Mesenchymal stem cell (in vitro differentiated cells and primary cell): ENCODE measurements around the gene VAV2.

Experiments
- DNase-seq: peaks from one replicate; pipeline ENCODE4 v3.0.0-alpha.2; 2013
- H2AFZ ChIP-seq: one replicate; pipeline ENCODE4 v1.6.1; 2013; ENCODE audit warnings: low read depth, mild to moderate bottlenecking, control low read depth, inconsistent platforms, low read length, moderate library complexity
- H2AK5ac ChIP-seq: 2 replicates; pipeline ENCODE4 v1.6.1; 2013; ENCODE audit warnings: low read length, moderate library complexity, mild to moderate bottlenecking, inconsistent platforms; ENCODE audit not compliant: severe bottlenecking
- H2BK120ac ChIP-seq: one replicate; pipeline ENCODE4 v1.6.1; 2013; ENCODE audit warnings: low read depth, mild to moderate bottlenecking, inconsistent platforms, low read length, moderate library complexity
- H2BK12ac ChIP-seq, 2 experiments: one replicate each; pipeline ENCODE4 v1.6.1; 2013; ENCODE audit warnings: inconsistent platforms in 2 of 2, low read length in 2 of 2, mild to moderate bottlenecking in 2 of 2, moderate library complexity in 2 of 2, control low read depth in 1 of 2
- H2BK15ac ChIP-seq: one replicate; pipeline ENCODE4 v1.6.1; 2013; ENCODE audit warnings: mild to moderate bottlenecking, low read depth, inconsistent platforms; ENCODE audit not compliant: poor library complexity, severe bottlenecking
- H2BK5ac ChIP-seq: 2 replicates; pipeline ENCODE4 v1.6.1; 2013; ENCODE audit warnings: low read depth, mild to moderate bottlenecking, low read length, control low read depth, inconsistent platforms; ENCODE audit not compliant: poor library complexity, severe bottlenecking
- H3K14ac ChIP-seq, 2 experiments: one replicate each; pipeline ENCODE4 v1.6.1; 2013; ENCODE audit warnings: inconsistent platforms in 2 of 2, low read length in 2 of 2, control low read depth in 1 of 2, mild to moderate bottlenecking in 1 of 2, moderate library complexity in 1 of 2
- H3K18ac ChIP-seq, 2 experiments: one replicate each; pipeline ENCODE4 v1.6.1; 2013; ENCODE audit warnings: inconsistent platforms in 2 of 2, low read length in 2 of 2, control low read depth in 1 of 2, low read depth in 1 of 2, mild to moderate bottlenecking in 1 of 2
- H3K23ac ChIP-seq, 2 experiments: one replicate each; pipeline ENCODE4 v1.6.1; 2013; ENCODE audit warnings: inconsistent platforms in 2 of 2, low read length in 2 of 2, mild to moderate bottlenecking in 2 of 2, moderate library complexity in 2 of 2, control low read depth in 1 of 2
- H3K27ac ChIP-seq: 2 replicates; pipeline ENCODE4 v1.5.1; 2013; ENCODE audit warnings: mild to moderate bottlenecking, moderate library complexity, low read length, control low read depth, inconsistent platforms; ENCODE audit not compliant: poor library complexity, severe bottlenecking
- H3K27me3 ChIP-seq, 2 experiments: 2 replicates each; pipeline versions ENCODE4 v1.6.1 to v1.7.0; 2013; ENCODE audit warnings: low read length in 2 of 2, mild to moderate bottlenecking in 2 of 2, moderate library complexity in 2 of 2, control low read depth in 1 of 2, inconsistent platforms in 1 of 2; ENCODE audit not compliant: control insufficient read depth in 1 of 2, insufficient read depth in 1 of 2
- H3K36me3 ChIP-seq, 2 experiments: 2 replicates each; pipeline versions ENCODE4 v1.6.1 to v1.7.0; 2013; ENCODE audit warnings: low read length in 2 of 2, control low read depth in 1 of 2, inconsistent platforms in 1 of 2, low read depth in 1 of 2, mild to moderate bottlenecking in 1 of 2; ENCODE audit not compliant: insufficient read depth in 2 of 2, control insufficient read depth in 1 of 2
- H3K4ac ChIP-seq, 2 experiments: one replicate each; pipeline ENCODE4 v1.6.1; 2013; ENCODE audit warnings: inconsistent platforms in 2 of 2, low read length in 2 of 2, mild to moderate bottlenecking in 2 of 2, moderate library complexity in 2 of 2, control low read depth in 1 of 2, low read depth in 1 of 2
- H3K4me1 ChIP-seq: 2 replicates; pipeline ENCODE4 v1.6.1; 2013; ENCODE audit warnings: low read depth, low read length, control low read depth; ENCODE audit not compliant: control insufficient read depth, insufficient read depth
- H3K4me2 ChIP-seq: 2 replicates; pipeline ENCODE4 v1.6.1; 2013; ENCODE audit warnings: low read length, mild to moderate bottlenecking, inconsistent platforms; ENCODE audit not compliant: poor library complexity, severe bottlenecking
- H3K4me3 ChIP-seq, 2 experiments: 2 replicates each; pipeline versions ENCODE4 v1.5.1 to v1.7.0; 2013; ENCODE audit warnings: low read length in 2 of 2, mild to moderate bottlenecking in 2 of 2, control low read depth in 1 of 2, low read depth in 1 of 2; ENCODE audit not compliant: insufficient read depth in 1 of 2
- H3K79me1 ChIP-seq: replicated peaks from 2 replicates; pipeline ENCODE4 v1.6.1; 2013; ENCODE audit warnings: mild to moderate bottlenecking, control low read depth, low read length, inconsistent platforms; ENCODE audit not compliant: poor library complexity, severe bottlenecking
- H3K9ac ChIP-seq: 2 replicates; pipeline ENCODE4 v1.7.0; 2013; ENCODE audit warnings: mild to moderate bottlenecking, low read length, moderate library complexity
- H3K9me3 ChIP-seq: 2 replicates; pipeline ENCODE4 v1.7.0; 2013; ENCODE audit warnings: mild to moderate bottlenecking, low read length; ENCODE audit not compliant: control insufficient read depth
- H4K8ac ChIP-seq: one replicate; pipeline ENCODE4 v1.6.1; 2013; ENCODE audit warnings: inconsistent platforms, mild to moderate bottlenecking, low read length, moderate library complexity
- H4K91ac ChIP-seq: one replicate; pipeline ENCODE4 v1.6.1; 2013; ENCODE audit warnings: mild to moderate bottlenecking, low read length, inconsistent platforms
- WGBS: methylation state at CpG from one replicate; pipeline ENCODE4 v1.1.7; 2013; ENCODE audit warnings: mixed read lengths; 5-methylcytosine and 5-hydroxymethylcytosine counted together

VAV2 gene

DNA sequence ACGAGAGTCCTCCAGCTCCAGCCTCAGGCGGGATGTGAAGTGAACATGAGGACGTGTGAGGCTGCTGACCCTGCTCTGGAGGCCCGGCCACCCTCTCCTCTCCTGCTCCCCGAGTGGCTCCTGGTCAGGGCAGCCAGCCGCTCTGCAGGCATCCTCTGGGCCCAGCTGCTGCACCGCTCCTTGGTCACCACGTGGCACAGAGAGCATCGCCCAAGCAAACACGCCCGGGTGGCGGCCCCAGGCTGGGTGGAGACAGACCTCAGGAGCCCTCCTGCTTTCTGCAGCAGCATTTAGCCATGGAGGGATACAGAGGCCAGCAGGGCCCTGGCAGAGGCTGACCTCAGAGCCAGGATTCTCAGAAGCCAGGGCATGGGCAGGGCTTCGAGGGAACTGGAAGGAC lies 184.3 kb downstream of the VAV2 start:
- Histone ChIP-seq H3K27me3 (no peaks in the 10 kb centered on the region), H2BK12ac (no peak overlapping the region), H3K18ac (no peak overlapping the region), H3K23ac (no peak overlapping the region), H2BK120ac (no peak overlapping the region), H2AK5ac (no peak overlapping the region), H2BK5ac (no peak overlapping the region), H2BK15ac (no peak overlapping the region), H3K4me1 (peaks cover 18% of the 10 kb centered on the region), H4K91ac (no peak overlapping the region), H3K14ac (no peak overlapping the region), H3K27ac (no peak overlapping the region), H3K4me2 (no peak overlapping the region), H3K4me3 (peak overlapping the region in 1 of 2 experiments; percentile 21), H3K9ac (no peak overlapping the region), H3K79me1 (peaks cover 76% of the 10 kb centered on the region), H4K8ac (no peak overlapping the region), H3K9me3 (no peaks in the 10 kb centered on the region), H3K4ac (no peak overlapping the region), H2AFZ (no peak overlapping the region), H3K36me3 (peaks cover 25 to 100% of the 10 kb centered on the region in 2 experiments)
- 98% methylated on average over 13 of the region's 13 CpGs for WGBS
- DNase-seq, result no peak

DNA sequence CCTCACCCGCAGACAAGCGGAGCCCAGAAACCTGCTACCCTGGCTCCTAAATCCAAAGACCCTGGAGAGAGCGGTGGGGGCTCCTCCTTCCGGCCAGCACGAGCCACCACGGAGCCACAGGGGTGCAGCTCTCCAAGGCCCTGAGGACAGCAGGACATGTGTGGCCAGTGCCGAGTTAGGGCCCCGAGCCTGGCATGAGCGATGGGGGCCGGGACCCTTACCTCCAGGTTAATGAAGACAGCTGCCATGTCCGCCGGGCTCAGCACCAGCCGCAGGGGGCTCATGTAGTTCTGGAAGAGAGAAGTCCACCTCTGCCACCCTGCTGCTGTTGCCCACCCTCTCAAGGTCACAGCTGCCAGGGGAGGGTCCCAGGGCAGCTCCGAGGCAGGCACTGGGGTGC lies 185.1 kb downstream of the VAV2 start:
- H3K27me3 ChIP-seq, result no peaks in the 10 kb centered on the region
- no peak overlapping the region for H3K4me2 ChIP-seq
- H2BK5ac ChIP-seq, result no peak overlapping the region
- no peak overlapping the region for H3K4me3 ChIP-seq
- no peak overlapping the region for H3K4ac ChIP-seq
- H2AFZ ChIP-seq, result no peak overlapping the region
- peaks cover 25 to 100% of the 10 kb centered on the region in 2 experiments for H3K36me3 ChIP-seq
- H3K14ac ChIP-seq, result no peak overlapping the region
- no peak overlapping the region for H3K27ac ChIP-seq
- H3K4me1 ChIP-seq, result peaks cover 26% of the 10 kb centered on the region
- H3K23ac ChIP-seq, result no peak overlapping the region
- DNase-seq, result no peak
- H3K9me3 ChIP-seq, result no peaks in the 10 kb centered on the region
- no peak overlapping the region for H4K91ac ChIP-seq
- H3K79me1 ChIP-seq, result peaks cover 74% of the 10 kb centered on the region
- H2AK5ac ChIP-seq, result no peak overlapping the region
- no peak overlapping the region for H2BK120ac ChIP-seq
- H2BK15ac ChIP-seq, result peak overlapping the region; percentile 12
- no peak overlapping the region for H2BK12ac ChIP-seq
- H3K9ac ChIP-seq, result no peak overlapping the region
- WGBS, result 97% methylated on average over 14 of the region's 14 CpGs
- no peak overlapping the region for H3K18ac ChIP-seq
- no peak overlapping the region for H4K8ac ChIP-seq

GRCh38 chr9:133806623-133807010 lies 185.5 kb downstream of the VAV2 start:
- no peak overlapping the region for H3K18ac ChIP-seq
- H4K8ac ChIP-seq, result no peak overlapping the region
- no peak overlapping the region for H2AK5ac ChIP-seq
- WGBS, result 95% methylated on average over 17 of the region's 17 CpGs
- H3K4me3 ChIP-seq, result no peak overlapping the region
- H2BK5ac ChIP-seq, result no peak overlapping the region
- peak overlapping the region; percentile 38 for H2BK15ac ChIP-seq
- H3K14ac ChIP-seq, result no peak overlapping the region
- no peak overlapping the region for H2AFZ ChIP-seq
- H2BK120ac ChIP-seq, result no peak overlapping the region
- no peak overlapping the region for H3K27ac ChIP-seq
- no peaks in the 10 kb centered on the region for H3K9me3 ChIP-seq
- no peak overlapping the region for H2BK12ac ChIP-seq
- no peak overlapping the region for H3K23ac ChIP-seq
- H3K27me3 ChIP-seq, result no peaks in the 10 kb centered on the region
- no peak overlapping the region for H3K4me2 ChIP-seq
- H3K4me1 ChIP-seq, result peaks cover 28% of the 10 kb centered on the region
- H4K91ac ChIP-seq, result no peak overlapping the region
- no peak overlapping the region for H3K4ac ChIP-seq
- H3K79me1 ChIP-seq, result peaks cover 75% of the 10 kb centered on the region
- H3K9ac ChIP-seq, result no peak overlapping the region
- no peak for DNase-seq
- peaks cover 25 to 100% of the 10 kb centered on the region in 2 experiments for H3K36me3 ChIP-seq

DNA sequence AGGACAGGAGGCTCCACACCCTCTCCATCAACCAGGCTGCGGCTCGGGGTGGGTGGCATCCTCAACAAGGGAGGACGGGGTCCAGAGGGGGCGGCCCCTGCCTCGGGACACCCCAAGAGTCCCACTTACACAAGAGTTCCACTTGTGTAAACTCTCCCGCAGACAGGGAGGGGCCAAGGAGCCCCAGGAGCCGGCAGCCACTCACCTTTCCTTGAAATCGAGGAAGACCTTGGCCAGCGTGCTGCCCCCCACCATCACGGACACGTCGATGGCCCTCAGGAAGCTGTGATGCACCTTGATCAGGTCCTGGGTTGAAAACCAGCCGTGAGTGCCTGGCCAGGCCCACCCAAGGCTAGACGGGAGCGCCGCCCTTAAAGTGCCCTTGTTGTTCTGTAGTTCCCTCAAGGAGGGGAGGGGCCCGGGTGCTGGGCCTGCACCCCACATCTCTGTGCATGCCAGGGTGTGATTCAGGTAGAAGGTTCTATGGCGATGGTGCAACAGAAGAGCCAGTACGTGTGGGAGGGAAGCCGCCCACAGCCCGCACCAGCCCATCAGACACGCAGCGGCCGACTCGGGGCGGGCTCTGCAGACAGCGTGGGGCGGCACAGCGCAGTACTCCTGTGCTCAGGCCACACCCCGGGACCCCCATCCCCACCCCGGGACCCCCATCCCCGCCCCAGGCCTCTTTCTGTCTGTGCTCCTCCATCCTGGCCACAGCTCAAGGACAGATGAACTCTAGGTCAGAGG lies 186.1 kb downstream of the VAV2 start:
- H2AFZ ChIP-seq, result no peak overlapping the region
- H3K4ac ChIP-seq, result no peak overlapping the region
- no peak overlapping the region for H2BK15ac ChIP-seq
- WGBS, result 97% methylated on average over 32 of the region's 32 CpGs
- H3K4me1 ChIP-seq, result peaks cover 28% of the 10 kb centered on the region
- no peak overlapping the region for H3K4me3 ChIP-seq
- H2BK120ac ChIP-seq, result no peak overlapping the region
- H3K9ac ChIP-seq, result no peak overlapping the region
- H3K27me3 ChIP-seq, result no peaks in the 10 kb centered on the region
- H4K8ac ChIP-seq, result no peak overlapping the region
- H3K79me1 ChIP-seq, result peaks cover 73% of the 10 kb centered on the region
- peaks cover 25 to 100% of the 10 kb centered on the region in 2 experiments for H3K36me3 ChIP-seq
- no peak for DNase-seq
- no peak overlapping the region for H2AK5ac ChIP-seq
- no peak overlapping the region for H3K14ac ChIP-seq
- no peak overlapping the region for H2BK5ac ChIP-seq
- H3K9me3 ChIP-seq, result no peaks in the 10 kb centered on the region
- H4K91ac ChIP-seq, result no peak overlapping the region
- no peak overlapping the region for H3K4me2 ChIP-seq
- H3K27ac ChIP-seq, result no peak overlapping the region
- no peak overlapping the region for H2BK12ac ChIP-seq
- H3K18ac ChIP-seq, result no peak overlapping the region
- H3K23ac ChIP-seq, result no peak overlapping the region
